GM12891 (cell line): Measurements from ENCODE around the gene CDK14. TPM values are rescaled to one million over a fixed set of nuclear protein-coding genes. Genes with fewer than 3 reads are reported as not detected.
A peak's percentile ranks its signal among the peaks of the same experiment; 100 is the strongest.

ENCODE experiments used
- DNase-seq: peaks from one replicate; pipeline ENCODE4 v3.0.0; 2011; ENCODE audit warnings: low spot score; ENCODE audit not compliant: insufficient read length
- FAIRE-seq: peaks from 2 replicates; lab custom pipeline; 2011; peaks lifted over from hg19 to GRCh38; lab: Jason Lieb, UNC
- PAX5 ChIP-seq: IDR thresholded peaks from 2 replicates; pipeline ENCODE4 v1.6.1; 2011; ENCODE audit warnings: low read length, moderate library complexity, mild to moderate bottlenecking; ENCODE audit not compliant: insufficient read depth, severe bottlenecking
- POLR2A ChIP-seq: IDR thresholded peaks from 2 replicates; pipeline ENCODE4 v1.6.1; 2011; ENCODE audit warnings: low read depth, low read length, control low read depth
- POLR2AphosphoS5 ChIP-seq: IDR thresholded peaks from 2 replicates; pipeline ENCODE4 v1.6.1; 2011; ENCODE audit warnings: low read depth, low read length, control low read depth
- POU2F2 ChIP-seq: IDR thresholded peaks from 2 replicates; pipeline ENCODE4 v1.6.1; 2011; ENCODE audit warnings: low read depth, mild to moderate bottlenecking, control low read depth, low read length, moderate library complexity
- SPI1 ChIP-seq: IDR thresholded peaks from 2 replicates; pipeline ENCODE4 v1.6.1; 2011; ENCODE audit warnings: low read depth, low read length, control low read depth
- TAF1 ChIP-seq: IDR thresholded peaks from 2 replicates; pipeline ENCODE4 v1.6.1; 2011; ENCODE audit warnings: low read depth, low read length, control low read depth
- polyA plus RNA-seq: library from polyadenylated mRNA; unstranded; fragments of >200 nt; gene quantifications from one replicate; pipeline ENCODE4 v1.2.1, GENCODE V29; 2012; ENCODE audit warnings: low read depth, missing spikeins, inconsistent platforms; ENCODE audit not compliant: missing spikeins

CDK14 gene
- polyA plus RNA-seq: 4.6 TPM

GRCh38 chr7:90595801-90596670 is at the start of gene CDK14:
TSS of gene CDK14 (plus strand) at chr7:90596321. CDS start at chr7:90596628, 307 bp downstream.
- DNase-seq (peak; percentile 60), FAIRE-seq (peak; percentile 89)
- TF ChIP-seq PAX5 (no peak), TAF1 (peak; percentile 51; the same call in 1 of the 2 replicates), POU2F2 (no peak), SPI1 (0 out of 2 replicates have a peak, but pooled peaks have one; percentile 5), POLR2A (no peak), POLR2AphosphoS5 (0 out of 2 replicates have a peak, but pooled peaks have one; percentile 38)

GRCh38 chr7:90551036-90551435 is 45.1 kb upstream of the CDK14 start:
- FAIRE-seq (peak; percentile 9), DNase-seq (no peak)
- no peak for TF ChIP-seq SPI1
- no peak for TF ChIP-seq PAX5
- TF ChIP-seq TAF1: no peak
- TF ChIP-seq POU2F2: no peak
- no peak for TF ChIP-seq POLR2A
- TF ChIP-seq POLR2AphosphoS5: no peak

- FAIRE-seq (no peak), DNase-seq (no peak)
- TF ChIP-seq POLR2AphosphoS5: no peak
- TF ChIP-seq PAX5: no peak
- no peak for TF ChIP-seq POLR2A
- no peak for TF ChIP-seq POU2F2
- TF ChIP-seq SPI1: no peak
- no peak for TF ChIP-seq TAF1
Observed at GRCh38 chr7:90552521-90552920, 43.6 kb upstream of the CDK14 start.

- no peak for TF ChIP-seq POLR2AphosphoS5
- FAIRE-seq: no peak
- DNase-seq: no peak
Observed at GRCh38 chr7:90560730-90561129, 35.4 kb upstream of the CDK14 start.

- TF ChIP-seq TAF1 (no peak), SPI1 (no peak), POU2F2 (no peak), POLR2AphosphoS5 (no peak), PAX5 (no peak), POLR2A (no peak)
- FAIRE-seq (no peak), DNase-seq (no peak)
Observed at GRCh38 chr7:90563286-90563685, 32.8 kb upstream of the CDK14 start.

GRCh38 chr7:90564455-90564854 is 31.7 kb upstream of the CDK14 start:
- no peak for DNase-seq
- FAIRE-seq: no peak
- TF ChIP-seq POLR2AphosphoS5: no peak
- TF ChIP-seq SPI1: no peak
- TF ChIP-seq PAX5: no peak
- TF ChIP-seq TAF1: no peak
- no peak for TF ChIP-seq POLR2A
- TF ChIP-seq POU2F2: no peak

GRCh38 chr7:90568213-90568612 is 27.9 kb upstream of the CDK14 start:
- TF ChIP-seq PAX5 (no peak), SPI1 (no peak), TAF1 (no peak), POLR2A (no peak)
- FAIRE-seq (peak; percentile 45), DNase-seq (no peak)

GRCh38 chr7:90569368-90569767 is 26.8 kb upstream of the CDK14 start:
- no peak for DNase-seq
- no peak for FAIRE-seq
- no peak for TF ChIP-seq TAF1
- no peak for TF ChIP-seq POLR2AphosphoS5
- TF ChIP-seq POLR2A: no peak
- TF ChIP-seq PAX5: no peak
- no peak for TF ChIP-seq POU2F2
- no peak for TF ChIP-seq SPI1

GRCh38 chr7:90570373-90570959 is 25.7 kb upstream of the CDK14 start:
- FAIRE-seq (no peak), DNase-seq (no peak)
- TF ChIP-seq POU2F2: no peak
- no peak for TF ChIP-seq POLR2A
- TF ChIP-seq SPI1: no peak
